ENCODE results near the gene PDGFA. TPM values are rescaled to one million over a fixed set of nuclear protein-coding genes. Genes with fewer than 3 reads are reported as not detected.

PDGFA gene
- total RNA-seq, 1 experiment from 2014 or later: 35.8 TPM

DNA sequence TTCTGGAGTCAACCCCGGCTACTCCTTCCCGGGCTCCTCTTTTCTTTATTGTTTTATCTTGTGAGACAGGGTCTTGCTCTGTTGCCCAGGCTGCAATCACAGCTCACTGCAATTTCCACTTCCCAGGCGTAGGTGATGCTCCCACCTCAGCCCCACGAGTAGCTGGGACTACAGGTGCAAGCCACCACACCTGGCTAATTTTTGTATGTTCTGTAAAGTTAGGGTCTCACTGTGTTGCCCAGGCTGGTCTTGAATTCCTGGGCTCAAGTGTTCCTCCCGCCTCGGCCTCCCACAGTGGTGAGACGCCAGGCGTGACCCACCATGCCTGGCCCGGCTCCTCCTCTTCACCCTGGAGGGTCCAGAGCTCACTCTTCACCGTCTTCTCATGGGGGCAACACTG lies 15.3 kb upstream of the PDGFA start:
- TF ChIP-seq, protein P1, sequence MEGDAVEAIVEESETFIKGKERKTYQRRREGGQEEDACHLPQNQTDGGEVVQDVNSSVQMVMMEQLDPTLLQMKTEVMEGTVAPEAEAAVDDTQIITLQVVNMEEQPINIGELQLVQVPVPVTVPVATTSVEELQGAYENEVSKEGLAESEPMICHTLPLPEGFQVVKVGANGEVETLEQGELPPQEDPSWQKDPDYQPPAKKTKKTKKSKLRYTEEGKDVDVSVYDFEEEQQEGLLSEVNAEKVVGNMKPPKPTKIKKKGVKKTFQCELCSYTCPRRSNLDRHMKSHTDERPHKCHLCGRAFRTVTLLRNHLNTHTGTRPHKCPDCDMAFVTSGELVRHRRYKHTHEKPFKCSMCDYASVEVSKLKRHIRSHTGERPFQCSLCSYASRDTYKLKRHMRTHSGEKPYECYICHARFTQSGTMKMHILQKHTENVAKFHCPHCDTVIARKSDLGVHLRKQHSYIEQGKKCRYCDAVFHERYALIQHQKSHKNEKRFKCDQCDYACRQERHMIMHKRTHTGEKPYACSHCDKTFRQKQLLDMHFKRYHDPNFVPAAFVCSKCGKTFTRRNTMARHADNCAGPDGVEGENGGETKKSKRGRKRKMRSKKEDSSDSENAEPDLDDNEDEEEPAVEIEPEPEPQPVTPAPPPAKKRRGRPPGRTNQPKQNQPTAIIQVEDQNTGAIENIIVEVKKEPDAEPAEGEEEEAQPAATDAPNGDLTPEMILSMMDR (conservative IDR thresholded peaks at IDR 0.05): no peak
- no peak for DNase-seq
- no peak overlapping the region for H3K4me3 Mint-ChIP-seq
- Histone ChIP-seq H3K23me2 (ENCODE audit: insufficient read length, low read depth, low read length, poor library complexity, severe bottlenecking) (no peaks in the 10 kb centered on the region), H3K4me2 (ENCODE audit: insufficient read depth, insufficient read length, low read length) (no peak overlapping the region), H2AFZ (ENCODE audit: low read length) (no peak overlapping the region), H3K79me1 (ENCODE audit: insufficient read depth, low read depth, low read length, poor library complexity, severe bottlenecking) (no peaks in the 10 kb centered on the region), H3K18ac (ENCODE audit: insufficient read length, low read depth, low read length) (no peak overlapping the region), H3K4ac (ENCODE audit: low read depth, low read length) (no peak overlapping the region), H2BK20ac (ENCODE audit: low read depth, low read length, poor library complexity, severe bottlenecking) (no peak overlapping the region), H4K8ac (replicated peaks; ENCODE audit: insufficient read length, low read depth, low read length) (no peak overlapping the region), H4K20me1 (ENCODE audit: control insufficient read depth, insufficient read depth, insufficient read length) (no peaks in the 10 kb centered on the region), H2BK12ac (ENCODE audit: insufficient read length, low read depth, low read length) (no peak overlapping the region), H2BK15ac (ENCODE audit: low read depth, low read length) (no peak overlapping the region), H3K14ac (ENCODE audit: insufficient read depth, low read length) (no peak overlapping the region), H4K91ac (ENCODE audit: insufficient read length, low read depth, low read length) (no peak overlapping the region), H3K4me1 (ENCODE audit: insufficient read depth, low read length) (no peaks in the 10 kb centered on the region), H3K56ac (ENCODE audit: insufficient read length, low read depth, low read length) (no peak overlapping the region), H3K27ac (ENCODE audit: insufficient read length, low read depth, low read length) (no peak overlapping the region), H2AK5ac (ENCODE audit: insufficient read length, low read length) (no peak overlapping the region), H3K23ac (ENCODE audit: insufficient read length, low read depth, low read length) (no peak overlapping the region), H3K9me3 (ENCODE audit: control insufficient read depth, low read depth, low read length) (no peaks in the 10 kb centered on the region), H4K5ac (ENCODE audit: insufficient read length, low read depth, low read length) (no peak overlapping the region), H3K27me3 (ENCODE audit: insufficient read depth, low read length) (no peaks in the 10 kb centered on the region), H2BK5ac (ENCODE audit: insufficient read length, low read length) (no peak overlapping the region), H3K9ac (ENCODE audit: extremely low read depth, insufficient read length, low read length) (no peak overlapping the region), H2BK120ac (ENCODE audit: low read depth, low read length, poor library complexity, severe bottlenecking) (no peak overlapping the region), H3K79me2 (ENCODE audit: insufficient read depth, low read length) (no peaks in the 10 kb centered on the region), H3T11ph (ENCODE audit: low read length) (no peak overlapping the region)
- WGBS (ENCODE audit: extremely low coverage, insufficient read length, low lambda C conversion rate): no CpG with 5 or more reads among the region's 10 CpGs
- H3K27me3 Mint-ChIP-seq (ENCODE audit: low read depth): peaks cover 32% of the 10 kb centered on the region
- H3K36me3 Mint-ChIP-seq (ENCODE audit: insufficient read depth in 1 of 3, low read depth in 3 of 3): no peaks in the 10 kb centered on the region
- H3K9me3 Mint-ChIP-seq: no peaks in the 10 kb centered on the region; a peak in 1 of 5 replicates
- no peak overlapping the region for H3K27ac Mint-ChIP-seq
- H3K4me1 Mint-ChIP-seq: peaks cover 4 to 8% of the 10 kb centered on the region in 2 experiments; a peak in 2 of 4 replicates

All from H9 (cell line).